HG03139 (cell line): ENCODE measurements around the gene CACNB4.

Experiments
- ATAC-seq: cut with Tn5 transposase; IDR thresholded peaks from one replicate; pipeline ENCODE4 v1.9.1; 2021; ENCODE audit not compliant: unreplicated experiment

CACNB4 gene

DNA sequence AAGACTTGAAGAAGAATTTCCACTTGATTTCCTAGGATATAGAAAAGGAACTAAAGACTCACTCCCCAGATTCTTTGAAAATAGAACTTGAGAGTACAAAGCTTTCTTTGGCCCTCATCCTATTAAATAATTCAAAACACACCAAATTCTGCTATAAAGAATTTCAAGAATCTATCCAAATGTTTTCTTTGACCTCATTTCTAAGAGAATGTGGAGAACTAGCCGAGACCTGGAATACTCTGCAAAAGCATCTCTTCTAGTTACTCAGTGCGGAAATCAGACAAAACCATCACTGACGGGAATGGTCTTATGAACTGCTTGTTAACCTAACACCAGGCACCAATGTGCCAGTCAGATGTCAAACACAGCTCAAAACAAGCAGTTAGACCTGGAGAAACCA is 226.4 kb downstream of the CACNB4 start:
- ATAC-seq = no peak

DNA sequence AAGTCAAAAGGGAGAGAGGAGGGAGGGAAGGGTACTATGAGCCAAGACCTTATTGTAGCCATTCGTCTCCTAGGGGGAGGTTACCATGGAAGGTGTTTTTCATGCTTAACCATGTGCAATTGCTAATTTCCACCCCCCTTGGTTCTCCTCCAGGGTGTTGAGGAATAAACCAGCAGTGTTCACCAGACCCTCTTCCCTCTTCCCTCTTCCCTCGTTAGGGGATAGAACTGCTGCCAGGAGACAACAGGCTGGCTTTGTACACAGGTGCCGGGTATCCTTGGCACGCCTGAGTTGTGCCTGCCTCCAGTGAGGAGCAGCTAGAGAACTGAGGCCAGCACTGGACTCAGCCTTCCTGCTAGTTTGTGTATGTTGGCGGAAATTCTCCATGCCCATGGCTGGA is 229.6 kb downstream of the CACNB4 start:
- no peak for ATAC-seq

DNA sequence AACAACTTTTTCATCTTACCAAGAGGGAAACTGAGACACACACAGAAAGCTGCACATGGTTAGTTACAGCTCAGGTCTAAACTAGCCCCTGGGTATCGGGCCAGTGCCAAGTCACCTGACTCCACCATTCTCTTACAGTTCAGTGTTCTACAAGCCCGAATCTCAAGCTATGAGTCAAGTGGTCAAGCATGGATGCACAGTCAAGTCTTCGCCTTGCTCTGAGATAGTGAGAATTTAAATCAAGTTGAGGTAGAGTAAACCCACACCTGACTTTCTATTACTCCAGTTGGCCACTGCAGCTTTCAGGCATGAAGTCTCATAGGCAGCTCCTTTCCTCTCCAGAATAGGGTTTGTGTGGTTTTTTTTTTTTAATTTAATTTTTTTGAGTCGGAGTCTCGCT is 236.1 kb downstream of the CACNB4 start:
- peak; percentile 100 for ATAC-seq

DNA sequence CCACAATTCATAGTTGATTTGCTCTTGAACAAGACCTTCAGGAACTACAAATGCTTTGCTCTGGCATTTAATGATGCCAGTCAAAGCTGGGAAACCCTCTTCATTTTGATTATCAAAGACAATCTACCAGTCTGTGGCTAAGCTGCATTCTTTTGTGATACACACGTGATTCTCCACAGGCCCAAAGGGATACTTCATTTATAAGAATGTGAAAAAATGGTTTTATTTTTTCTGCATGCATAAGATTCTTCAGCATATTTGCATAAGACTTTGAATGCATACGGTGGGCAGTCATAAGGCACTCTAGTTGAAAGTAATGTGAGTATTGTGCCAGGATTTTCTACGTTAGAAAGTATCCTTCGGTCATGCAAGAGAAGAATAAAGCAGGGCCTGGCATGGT is 237.7 kb downstream of the CACNB4 start:
- ATAC-seq = no peak

DNA sequence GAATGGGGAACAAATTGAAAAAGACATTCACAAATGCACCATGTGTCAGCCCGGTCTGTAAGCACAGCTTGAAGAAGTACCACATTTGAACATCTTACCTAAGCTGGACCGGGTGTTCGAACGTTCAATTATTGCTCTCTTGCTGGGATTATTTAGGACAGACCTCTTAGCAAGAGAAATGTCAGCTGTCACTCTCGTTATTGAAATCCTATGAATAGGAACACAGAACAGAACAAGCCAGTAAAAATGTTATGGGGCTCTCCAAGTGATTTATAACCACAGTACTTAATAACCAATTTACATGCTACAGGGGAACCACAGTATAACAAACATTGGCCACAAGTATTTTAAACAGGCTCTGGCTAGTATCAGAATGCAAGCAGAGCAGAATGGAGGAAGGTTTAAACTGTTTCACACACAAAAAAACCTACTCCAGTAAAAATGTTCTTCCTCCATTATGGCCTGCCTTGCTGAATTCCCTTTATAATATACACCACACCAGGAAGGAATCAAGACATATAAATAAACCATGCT is 238.2 kb downstream of the CACNB4 start:
- no peak for ATAC-seq

DNA sequence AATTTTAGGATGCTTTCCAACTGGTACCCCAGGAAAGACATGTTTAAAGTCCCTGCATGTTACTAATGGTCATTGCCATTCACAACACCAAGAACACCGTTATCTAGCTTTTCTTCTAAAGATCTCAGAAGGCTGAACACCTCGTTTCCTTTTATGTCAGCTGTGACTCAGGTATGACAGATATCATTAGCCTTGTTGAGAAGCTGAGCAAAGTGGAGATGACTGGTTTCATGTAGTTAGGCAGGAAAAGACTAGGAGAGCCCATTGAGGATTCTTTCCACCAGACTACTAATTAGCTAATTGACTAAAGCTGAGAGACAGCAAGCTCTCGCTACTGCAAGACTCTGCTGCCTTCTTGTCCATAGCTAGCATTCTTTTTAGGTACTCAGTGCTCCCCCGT is 238.6 kb downstream of the CACNB4 start:
- no peak for ATAC-seq

DNA sequence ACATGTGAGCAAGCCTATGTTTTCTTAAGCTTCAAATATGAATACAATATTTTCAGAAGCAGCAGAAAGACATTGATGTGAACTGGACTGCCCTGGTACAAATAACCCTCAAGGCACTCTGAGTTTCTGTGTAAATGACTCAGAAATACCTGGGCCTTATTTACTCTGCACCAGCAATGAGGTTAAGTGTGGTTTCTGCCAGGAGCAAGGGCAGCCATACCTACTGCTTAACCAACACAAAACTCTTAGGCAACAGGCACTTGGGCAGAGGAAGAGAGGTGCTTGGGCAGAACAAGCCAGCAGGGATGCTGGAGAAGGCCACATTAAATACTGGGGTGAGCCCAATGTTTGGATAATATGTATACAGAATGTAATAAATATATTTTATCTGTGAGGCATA is 241.2 kb downstream of the CACNB4 start:
- no peak for ATAC-seq

DNA sequence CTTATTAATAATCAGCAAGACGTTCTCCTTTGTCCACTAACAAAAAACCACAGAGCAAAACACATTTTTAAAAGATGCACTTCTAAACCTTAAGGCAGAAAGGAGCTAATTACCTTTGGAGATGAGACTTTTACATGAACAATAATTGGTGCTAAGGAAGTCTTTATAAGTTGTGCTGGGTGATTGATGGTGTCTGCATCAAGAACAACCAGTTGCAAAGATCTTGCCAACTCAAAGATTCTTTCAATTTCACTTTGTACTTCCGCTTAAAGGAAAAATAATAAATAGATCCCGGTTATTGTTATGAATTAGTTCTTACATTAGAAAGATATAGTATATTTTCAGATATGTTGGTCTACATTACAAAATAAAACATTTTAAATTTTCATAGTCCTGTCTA is 243.7 kb downstream of the CACNB4 start:
- ATAC-seq = no peak

DNA sequence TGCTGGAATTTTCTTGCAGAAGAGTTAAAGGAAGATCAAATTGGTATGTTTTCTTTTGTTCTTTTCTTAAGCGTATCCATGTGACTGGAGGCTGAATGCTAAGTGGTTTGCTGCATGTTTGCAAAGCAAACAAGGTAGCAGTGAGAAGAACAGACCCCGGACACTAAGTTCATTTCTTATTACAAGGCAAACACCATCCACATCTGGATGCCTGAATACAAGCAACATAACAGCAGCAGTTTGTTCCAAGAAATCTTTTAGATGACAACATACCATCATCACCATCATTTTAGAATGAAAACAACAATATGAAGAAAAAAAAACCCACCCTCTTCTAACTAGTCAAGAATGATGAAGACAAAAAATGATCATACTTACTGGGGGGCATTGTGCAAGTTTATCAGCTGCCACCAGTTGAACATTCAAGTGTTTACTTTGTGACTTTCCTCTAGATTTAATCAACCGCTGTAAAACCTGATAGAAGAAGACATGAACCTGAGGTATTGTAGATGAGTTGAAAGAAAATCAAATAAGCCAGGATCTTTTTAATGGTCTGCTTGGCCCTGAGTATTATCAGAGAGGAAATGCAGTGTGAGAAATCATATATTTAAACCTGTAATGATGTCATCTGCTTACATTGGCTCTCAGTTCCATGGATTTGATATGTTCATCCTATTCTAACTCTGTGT is 245.6 kb downstream of the CACNB4 start:
- ATAC-seq = no peak

DNA sequence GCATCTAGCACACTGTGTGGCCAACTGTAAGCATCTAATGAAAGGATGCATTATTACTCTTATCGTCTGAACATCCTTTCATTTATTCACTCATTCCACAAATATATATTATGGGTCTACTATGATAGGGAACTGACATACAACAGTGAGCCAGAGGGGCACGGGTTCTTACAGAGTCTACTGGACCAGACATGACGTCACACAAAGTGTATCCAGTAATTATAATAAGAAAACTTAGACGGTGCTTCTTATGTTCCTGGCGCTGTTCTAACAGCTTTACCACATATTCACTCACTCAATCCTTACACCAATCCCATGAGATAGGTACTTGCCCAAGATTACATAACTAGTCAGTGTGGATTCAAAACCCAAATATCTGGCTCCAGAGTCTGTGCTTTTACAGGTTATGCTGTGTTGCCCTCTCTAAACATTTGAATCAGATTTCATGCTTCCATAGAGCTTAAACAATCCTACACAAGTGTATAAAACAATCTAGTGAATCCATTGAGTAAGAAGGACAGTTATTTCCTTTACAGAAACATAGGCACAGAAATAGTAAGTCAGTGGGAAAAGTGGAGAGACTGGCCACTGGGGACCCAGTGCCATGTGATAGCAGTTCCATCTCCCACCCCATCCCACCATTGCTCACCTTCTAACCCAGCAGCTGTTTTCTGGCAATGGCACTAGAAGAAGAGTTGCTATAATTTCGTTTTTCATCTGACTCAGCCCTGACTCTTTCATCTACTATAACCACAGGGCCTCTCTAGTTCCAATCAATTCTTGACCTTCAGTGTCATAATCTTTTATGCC is 246.4 kb downstream of the CACNB4 start:
- no peak for ATAC-seq

DNA sequence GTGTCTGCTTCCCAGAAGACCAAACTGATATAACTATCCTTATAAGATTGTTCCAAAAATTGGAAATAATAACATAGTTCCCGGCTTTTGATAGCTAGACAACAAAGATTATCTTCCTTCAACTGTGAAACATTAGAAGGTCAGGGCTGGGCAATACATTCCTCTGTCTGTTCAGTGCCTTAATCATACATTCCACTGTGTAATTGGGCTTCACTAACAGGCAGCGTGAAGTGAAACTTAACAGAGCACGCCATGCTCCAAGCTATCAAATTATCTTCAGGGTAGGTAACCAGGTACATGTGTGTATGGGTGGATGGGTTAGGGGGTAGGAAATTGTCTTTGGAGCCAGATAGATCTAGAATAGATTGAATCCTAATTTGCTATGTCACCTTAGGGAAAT is 247.1 kb downstream of the CACNB4 start:
- no peak for ATAC-seq

DNA sequence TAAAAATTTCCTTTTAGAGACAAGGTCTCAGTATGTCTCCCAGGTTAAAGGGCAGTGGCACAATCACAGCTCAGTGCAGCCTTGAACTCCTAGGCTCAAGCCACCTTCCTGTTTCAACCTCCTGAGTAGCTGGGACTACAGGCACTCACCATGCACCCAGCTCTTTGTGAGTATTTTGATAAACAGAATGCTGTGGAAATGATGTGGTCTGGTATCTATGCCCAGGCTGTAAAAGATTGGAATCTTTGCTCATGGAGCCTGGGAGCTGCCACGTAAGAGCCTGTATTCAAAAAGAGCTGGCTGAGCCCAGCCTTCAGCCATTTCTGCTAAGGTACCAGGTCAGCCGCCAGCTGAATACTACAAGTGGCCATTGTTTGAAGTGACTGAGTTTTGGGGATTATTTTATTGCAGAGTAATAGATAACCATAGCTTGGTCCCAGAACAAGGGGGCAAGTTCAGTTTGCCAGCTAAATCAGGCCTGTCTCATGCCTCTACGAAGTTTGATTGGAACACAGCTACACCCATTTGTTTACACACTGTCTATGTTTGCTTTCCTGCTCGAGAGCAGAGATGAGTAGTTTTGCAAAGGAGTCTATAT is 249.3 kb downstream of the CACNB4 start:
- ATAC-seq = no peak

DNA sequence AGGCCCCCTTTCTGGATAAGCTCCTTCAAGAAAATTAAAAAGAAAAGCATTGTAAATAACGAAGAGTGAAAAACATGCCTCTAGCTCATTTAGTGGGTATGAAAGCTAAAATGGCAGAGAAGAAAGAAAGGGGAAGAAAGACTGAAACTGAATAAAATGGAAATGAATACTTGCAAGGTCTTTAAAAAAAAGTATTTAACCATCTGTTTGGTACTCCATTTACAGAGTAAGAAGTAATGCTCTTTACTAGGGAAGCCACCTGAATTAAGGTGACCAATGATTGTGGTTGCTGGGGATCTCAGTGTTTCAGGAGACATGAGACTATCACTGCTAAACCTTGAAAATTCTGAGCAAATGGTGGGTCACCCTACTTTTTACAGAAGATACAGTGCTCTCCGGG is 253.0 kb downstream of the CACNB4 start:
- ATAC-seq = no peak

DNA sequence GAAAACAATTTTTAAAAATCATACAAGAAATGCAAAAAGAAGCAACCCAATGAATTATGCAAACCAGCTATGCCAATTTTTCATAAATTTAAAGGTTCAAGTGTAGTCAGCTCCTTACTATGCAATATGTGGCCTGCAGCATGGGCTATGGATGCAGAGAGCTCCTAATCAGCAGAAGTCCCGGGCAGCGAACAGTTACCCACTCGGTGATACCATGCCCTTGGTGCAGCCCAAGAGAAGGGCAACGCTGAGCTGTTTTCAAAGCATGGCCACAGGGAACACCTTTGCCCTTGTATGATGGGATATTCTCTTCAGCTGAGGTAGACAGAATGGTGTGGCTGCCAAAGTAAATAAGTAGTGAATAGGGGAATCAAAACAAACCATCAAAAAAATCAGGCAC is 253.4 kb downstream of the CACNB4 start:
- no peak for ATAC-seq

DNA sequence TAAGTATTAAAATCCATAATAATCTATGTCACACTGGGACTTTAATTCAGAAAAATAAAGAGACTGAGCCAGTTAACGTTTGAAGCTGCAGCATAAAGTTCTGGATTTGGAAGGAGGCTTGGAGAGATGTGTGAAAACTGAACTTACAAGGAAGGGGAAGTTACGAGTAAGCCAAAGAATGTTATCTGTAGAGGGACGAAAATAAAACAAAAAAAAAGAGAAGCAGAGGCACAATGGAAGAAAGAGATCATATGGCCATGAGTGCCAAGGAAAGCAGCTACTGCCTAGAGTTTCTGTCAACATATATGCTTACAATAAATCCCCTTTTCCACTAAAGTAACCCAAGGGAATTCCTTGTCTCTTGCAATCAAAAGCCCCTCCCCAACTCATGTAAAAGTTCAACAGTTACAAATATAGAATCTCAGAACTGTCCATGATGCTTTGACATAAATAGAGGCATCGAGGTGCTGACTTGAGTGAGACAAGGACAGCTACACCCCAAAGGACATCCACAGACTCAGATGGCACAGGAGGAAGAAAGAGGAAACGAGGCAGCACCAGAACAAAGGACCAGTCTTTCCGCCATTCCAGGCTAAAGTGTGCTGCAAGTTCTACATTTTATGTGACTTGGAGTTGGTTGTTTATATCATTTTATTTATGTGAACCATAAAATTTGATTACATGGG is 254.5 kb downstream of the CACNB4 start:
- no peak for ATAC-seq

DNA sequence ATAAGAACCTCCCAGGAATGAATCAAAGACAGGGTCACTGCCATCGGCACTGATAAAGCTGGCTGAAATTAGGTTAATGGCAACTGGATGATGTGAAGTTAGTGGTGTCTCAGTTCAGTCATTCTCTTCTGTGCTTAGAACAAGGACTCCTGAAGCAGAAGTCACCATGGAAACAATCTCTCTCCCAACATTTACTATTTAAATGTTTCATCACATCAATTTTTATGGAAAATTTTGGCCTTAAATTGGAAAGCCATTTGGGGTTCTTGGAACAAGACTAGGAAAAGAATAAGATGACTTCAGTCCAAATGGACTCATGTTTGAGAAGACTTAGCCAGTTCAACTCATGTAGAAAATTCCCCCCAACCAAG is 255.2 kb downstream of the CACNB4 start:
- ATAC-seq = no peak

DNA sequence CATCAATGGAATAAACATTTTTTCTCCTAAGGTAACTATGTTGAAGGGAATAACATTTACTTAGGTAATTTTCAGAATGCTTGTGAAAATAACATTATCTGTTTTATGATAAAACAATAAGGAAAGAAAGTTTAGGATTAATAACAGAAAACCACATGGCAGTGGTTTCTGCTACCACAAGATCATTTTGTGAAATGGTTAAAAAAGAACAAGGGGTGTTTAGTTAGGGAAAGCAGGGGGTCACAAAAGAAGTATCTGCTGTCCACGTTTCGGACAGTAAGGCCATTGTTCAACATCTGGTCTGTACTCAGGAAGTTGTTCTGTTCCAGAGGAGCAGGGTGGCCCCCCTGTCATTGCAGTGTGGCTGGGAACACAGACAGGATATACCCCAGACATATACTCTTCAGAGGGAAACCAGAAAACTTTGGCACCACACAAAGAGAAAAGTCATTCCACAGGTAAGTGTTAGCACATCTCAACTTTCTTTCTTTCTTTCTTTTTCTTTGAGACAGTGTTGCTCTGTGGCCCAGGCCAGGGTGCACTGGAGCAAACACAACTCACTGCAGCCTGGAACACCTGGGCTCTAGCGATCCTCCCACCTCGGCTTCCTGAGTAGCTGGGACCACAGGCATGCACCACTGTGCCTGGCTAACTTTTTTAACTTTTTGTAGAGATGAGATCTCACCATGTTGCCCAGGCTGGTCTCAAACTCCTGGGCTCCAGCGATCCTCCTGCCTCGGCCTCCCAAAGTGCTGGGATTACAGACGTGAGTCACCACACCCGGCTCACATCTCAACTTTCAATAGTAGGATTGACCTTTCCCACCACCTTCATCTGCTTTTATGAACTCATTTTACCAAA is 255.8 kb downstream of the CACNB4 start:
- ATAC-seq = no peak

DNA sequence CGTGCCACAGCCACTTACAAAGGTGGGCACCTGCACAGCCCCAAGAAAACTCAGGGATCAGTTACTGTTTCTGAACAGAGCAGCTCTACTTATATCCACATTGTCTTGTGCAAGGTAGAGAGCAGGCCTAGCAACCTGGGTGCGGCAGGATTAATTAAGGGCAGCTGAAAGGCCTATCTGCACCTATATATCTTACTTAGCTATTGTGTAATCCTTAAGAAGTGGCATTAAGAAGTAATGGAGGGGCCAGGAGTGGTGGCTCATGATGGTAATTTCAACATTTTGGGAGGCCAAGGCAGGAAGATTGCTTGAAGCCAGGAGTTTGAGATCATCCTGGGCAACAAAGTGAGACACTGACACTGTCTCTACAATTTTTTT is 257.8 kb downstream of the CACNB4 start:
- no peak for ATAC-seq

DNA sequence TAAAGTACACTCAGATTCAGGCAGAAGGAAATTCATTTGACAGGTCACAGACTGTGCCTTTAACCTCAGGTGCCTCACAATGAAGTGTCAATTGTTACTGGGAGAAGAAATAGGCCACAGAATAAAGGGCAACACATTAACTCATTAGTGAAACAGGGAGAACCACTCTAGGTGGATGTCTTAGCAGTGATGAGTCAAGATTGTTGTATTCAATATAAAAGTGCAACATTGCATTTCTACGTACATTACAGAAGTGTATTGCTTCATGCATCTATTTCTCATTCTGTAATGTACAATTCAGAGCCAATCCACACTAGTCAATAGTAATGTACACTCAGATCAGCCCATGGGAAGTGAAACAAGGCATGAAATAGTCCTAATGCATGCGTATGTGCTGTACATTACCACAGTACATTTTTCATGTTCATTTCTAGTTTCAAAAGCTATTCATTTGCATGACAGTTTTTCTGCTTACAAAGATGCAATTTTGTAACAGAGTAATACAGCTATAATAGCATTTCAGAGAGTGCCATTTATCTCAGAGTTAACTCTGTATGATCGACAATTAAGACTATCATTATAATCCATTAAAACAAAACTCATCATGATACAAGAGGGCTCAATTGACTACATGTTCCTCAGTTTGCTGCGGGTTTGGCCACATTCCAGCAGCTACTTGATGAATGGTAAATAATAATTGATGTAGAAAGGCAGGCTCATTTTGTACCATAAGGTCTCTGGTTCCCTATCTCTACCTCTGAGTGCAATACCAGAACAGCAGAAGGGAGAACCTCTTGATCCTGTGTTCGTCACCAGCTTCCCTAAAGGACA is 258.4 kb downstream of the CACNB4 start:
- peak; percentile 98 for ATAC-seq

DNA sequence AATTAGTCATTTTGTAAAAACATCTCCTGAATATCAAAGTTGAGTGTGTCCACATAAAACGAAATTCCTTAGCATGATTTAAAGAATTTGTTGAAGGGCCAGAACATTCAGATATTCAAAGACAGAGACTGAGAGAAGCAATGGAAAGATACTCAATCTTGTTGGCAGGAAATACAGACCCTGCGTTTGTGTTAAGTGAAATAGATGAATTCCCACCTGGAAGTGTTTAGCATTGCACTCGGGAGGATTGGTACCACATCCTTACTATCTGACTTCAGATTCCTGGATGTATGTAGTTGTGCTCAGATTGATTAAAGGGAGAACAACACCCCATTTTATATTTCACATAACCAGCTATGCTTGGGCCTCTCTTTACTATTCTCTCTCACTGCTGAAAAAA is 260.9 kb downstream of the CACNB4 start:
- no peak for ATAC-seq
